ENCODE data around the gene ACY1.
A peak's percentile ranks its signal among the peaks of the same experiment; 100 is the strongest.
"Not testable (repeated sequence)": the region's sequence is repeated elsewhere in the genome, so short reads cannot be mapped to it uniquely, and the experiment has no call there.

Gene ACY1

DNA sequence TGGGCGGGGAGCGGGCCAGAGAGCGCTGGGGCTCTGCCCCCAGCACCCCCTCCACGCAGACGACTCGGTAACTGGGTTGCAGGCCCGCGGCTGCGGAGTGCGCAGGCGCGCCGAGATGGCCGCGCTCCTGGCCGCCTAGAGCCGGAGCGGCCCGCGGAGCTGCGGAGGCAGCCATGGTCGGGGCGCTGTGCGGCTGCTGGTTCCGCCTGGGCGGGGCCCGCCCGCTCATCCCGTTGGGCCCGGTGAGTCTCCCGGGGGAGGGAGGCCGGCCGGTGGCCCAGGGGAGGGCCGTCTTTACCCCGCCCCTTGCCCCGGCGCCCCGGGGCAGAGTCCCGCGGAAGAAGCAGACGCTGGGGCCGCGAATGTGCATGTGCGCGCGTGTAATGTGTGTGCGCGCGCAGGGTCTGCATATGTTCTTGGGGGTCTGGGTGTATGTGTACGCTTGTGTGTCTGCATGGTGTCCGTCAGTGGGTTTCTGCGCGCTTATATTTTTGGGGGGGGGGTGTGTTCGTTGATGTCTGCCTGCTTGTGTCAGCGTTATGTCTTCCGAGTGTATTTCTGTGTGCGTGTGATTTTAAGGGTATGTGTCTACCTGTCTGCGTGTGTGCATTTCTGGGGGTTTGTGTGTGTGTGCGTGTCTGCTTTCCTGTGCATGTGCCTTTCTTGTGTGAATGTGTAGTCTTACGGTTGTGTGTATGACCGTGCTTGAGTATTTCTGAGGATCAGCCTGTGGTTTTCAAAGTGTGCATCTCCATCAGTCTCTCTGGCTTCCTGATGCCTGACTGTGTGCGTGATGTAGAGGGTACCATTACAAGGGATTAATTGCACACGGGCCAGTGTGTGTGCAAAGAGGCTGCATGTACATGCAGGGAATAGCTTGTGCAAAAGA, 8.1 kb upstream of the ACY1 start, which contains the start of gene ABHD14A:
Gene ABHD14A (plus strand): TSS at position 102 of the 889 bp plus-strand sequence. CDS start 72 bp downstream, at position 174.
- in situ Hi-C loops (cut with HindIII; ENCODE audit: low pct_ligation_motif_present, low pct_unique_long_range_greater_than_20kb, low sequenced_read_pairs) = no loop called here
- peak; percentile 74 for DNase-seq

DNA sequence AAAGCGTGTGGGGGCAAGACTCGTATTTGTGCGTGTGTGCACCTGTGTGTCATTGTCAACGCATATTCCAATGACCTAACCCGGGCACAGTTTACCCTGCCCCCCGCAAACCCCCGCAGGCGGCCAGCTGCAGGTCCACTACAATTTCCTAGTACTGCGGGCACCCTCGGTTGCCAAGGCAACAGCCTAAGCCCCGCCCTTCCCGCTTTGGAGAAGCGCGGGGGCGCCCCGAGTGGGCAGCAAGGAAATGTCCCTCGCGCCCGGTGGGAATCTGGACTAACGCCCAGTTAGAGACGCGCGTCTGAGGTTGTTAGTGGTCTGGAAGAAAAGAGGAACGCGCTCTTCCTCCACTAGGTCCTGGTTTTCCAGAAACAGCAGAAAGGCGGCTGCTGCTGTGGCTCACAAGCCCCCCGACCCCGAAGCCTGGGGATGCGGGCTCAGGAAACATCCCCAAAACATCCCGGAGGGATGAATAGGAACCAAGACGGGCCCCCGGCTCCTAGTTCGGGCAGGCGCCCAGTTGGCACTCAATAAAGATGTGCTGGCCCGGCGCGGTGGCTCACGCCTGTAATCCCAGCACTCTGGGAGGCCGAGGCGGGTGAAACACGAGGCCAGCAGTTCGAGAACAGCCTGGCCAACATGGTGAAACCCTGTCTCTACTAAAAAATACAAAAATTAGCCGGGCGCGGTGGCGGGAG, 7.3 kb upstream of the ACY1 start:
- DNase-seq = peak; percentile 54
- in situ Hi-C loops (cut with HindIII; ENCODE audit: low pct_ligation_motif_present, low pct_unique_long_range_greater_than_20kb, low sequenced_read_pairs) = no loop called here

DNA sequence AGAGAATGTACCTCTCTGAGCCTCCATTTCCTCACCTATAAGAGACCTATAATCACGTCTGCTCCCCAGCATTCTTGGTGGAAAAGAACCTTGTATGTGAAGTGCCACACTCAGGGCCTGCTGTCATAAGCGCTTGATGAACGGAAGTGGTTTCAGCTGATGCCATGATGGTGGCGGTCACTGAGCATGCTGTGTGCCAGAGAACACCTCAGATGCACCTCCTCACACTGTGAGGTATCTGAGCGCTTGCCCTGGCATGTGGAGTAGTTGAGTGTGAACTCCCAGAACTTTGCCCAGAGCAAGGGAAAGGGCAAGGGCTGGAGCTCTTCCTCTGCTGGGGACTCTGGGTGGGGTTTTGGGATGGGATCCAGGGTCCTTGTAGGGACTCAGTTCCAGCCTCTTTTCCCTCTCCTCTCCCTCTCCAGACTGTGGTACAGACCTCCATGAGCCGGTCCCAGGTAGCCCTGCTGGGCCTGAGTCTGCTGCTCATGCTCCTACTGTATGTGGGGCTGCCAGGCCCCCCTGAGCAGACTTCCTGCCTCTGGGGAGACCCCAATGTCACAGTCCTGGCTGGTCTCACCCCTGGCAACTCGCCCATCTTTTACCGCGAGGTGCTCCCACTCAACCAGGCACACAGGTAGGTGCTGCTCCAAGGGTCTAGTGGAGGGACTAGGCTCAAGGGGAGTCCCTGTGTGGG, 5.7 kb upstream of the ACY1 start:
- in situ Hi-C loops (cut with HindIII; ENCODE audit: low pct_ligation_motif_present, low pct_unique_long_range_greater_than_20kb, low sequenced_read_pairs) = no loop called here

DNA sequence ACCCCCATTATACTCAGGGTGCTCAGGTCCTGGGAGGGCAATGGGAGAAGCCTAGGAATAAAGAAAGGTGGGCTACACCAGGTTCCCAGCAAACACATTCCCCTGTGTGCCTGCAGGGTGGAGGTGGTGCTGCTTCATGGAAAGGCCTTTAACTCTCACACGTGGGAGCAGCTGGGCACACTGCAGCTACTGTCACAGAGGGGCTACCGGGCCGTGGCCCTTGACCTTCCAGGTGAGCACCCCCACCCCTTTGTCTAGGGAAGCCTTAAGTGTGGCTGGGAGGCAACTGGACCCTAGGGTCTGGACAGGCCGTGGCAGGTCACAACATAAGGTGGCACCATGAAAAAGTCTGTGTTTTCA, 5.2 kb upstream of the ACY1 start:
- no peak for DNase-seq
- in situ Hi-C loops (cut with HindIII; ENCODE audit: low pct_ligation_motif_present, low pct_unique_long_range_greater_than_20kb, low sequenced_read_pairs) = no loop called here

More for the DNA sequence above, 5.7 kb upstream of the ACY1 start:
- no peak for DNase-seq

DNA sequence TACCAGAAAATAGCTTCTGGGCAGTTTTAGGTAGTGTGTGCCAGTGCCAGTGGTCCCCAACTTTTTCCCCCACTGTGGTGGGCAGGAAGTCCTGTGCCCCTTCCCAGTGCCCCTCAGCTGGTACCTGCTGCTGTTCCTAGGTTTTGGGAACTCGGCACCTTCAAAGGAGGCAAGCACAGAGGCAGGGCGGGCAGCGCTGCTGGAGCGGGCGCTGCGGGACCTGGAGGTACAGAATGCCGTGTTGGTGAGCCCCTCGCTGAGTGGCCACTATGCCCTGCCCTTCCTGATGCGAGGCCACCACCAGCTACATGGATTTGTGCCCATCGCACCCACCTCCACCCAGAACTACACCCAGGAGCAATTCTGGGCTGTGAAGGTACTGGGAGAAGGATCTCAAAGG, 3.1 kb upstream of the ACY1 start:
- no peak for DNase-seq
- in situ Hi-C loops (cut with HindIII; ENCODE audit: low pct_ligation_motif_present, low pct_unique_long_range_greater_than_20kb, low sequenced_read_pairs) = no loop called here

DNA sequence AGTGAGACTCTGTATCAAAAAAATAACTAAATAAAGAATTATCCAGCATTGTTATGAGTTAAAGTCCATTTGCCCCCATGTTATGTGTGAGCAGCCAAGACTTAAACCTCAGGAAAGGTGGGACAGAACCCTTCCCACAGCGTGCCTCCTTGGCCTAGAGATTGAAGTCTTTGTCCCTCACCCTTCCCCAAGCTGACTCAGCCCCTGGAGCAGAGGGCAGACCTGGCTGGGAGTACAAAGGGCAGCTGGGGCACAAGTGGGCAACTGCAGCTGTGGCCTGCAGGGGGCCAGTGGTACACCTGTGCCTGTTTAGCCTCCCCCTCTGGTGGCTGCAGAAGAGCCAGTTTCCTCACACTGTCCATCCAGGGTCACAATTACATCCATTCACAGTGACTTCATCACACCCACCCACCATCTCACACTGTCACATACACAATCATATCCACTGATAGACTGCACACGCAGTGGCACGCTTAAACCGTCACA, 940 bp upstream of the ACY1 start:
- in situ Hi-C loops (cut with HindIII; ENCODE audit: low pct_ligation_motif_present, low pct_unique_long_range_greater_than_20kb, low sequenced_read_pairs) = no loop called here
- peak; percentile 78 for DNase-seq

DNA sequence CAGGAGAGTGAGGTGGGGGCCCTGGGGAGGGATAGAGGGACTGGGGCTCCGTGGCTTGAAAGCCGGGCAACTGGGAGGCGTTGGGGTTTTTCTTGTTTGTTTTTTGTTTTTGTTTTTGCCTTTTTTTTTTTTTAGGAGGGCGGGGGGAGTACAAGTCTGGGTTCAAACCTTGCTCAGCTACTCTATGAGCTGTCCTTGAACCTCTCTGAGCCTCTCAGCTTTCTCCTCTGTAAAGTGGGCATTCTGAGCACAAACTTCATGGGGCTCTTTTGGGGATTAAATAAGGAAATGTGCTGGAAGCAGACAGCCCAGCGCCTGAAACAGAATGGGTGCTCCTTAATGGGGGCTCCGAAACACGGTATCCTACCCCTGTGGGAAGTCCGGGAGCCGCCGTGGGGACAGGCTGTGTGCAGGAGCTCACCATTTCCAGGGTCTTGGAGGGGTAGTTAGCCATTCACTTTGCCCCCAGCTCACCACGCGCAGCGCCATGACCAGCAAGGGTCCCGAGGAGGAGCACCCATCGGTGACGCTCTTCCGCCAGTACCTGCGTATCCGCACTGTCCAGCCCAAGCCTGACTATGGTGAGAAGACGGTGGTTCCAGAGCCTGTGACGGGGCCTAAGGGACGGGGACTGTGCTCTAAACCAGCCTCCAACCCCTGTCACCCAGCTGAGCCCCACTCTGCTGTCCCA, 388 bp downstream of the ACY1 start:
- DNase-seq = no peak
- in situ Hi-C loops (cut with HindIII; ENCODE audit: low pct_ligation_motif_present, low pct_unique_long_range_greater_than_20kb, low sequenced_read_pairs) = no loop called here

DNA sequence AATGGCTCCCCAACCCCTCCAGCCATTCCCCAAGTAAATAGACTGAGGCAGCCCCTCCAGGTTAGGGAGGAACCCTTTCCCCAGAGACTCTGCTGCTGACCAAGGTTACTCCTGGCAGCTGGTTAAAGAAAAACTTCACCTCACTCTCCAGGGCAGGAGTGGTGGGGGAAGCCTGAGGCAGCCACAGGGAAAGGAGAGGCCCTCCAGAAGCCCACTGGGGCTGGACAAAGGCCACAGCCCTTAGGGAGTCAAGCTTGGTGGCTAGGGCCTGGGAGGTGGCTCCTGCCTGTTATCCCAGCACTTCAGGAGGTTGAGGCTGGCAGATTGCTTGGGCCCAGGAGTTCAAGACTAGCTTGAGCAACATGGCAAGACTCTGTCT, 923 bp downstream of the ACY1 start:
- DNase-seq = no peak
- in situ Hi-C loops (cut with HindIII; ENCODE audit: low pct_ligation_motif_present, low pct_unique_long_range_greater_than_20kb, low sequenced_read_pairs) = no loop called here

DNA sequence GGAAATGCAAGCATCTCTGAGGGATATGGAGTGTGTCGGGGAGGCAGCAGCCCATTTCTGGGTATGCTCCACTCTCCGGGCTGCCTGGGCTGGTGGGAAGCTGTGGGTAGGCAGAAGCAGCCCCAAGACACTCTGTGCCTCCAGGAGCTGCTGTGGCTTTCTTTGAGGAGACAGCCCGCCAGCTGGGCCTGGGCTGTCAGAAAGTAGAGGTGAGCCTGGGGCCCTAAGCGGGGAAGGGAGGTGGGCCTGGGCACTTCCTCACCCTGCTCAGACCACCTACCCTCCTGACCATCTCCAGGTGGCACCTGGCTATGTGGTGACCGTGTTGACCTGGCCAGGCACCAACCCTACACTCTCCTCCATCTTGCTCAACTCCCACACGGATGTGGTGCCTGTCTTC, 1.7 kb downstream of the ACY1 start:
- DNase-seq = no peak
- in situ Hi-C loops (cut with HindIII; ENCODE audit: low pct_ligation_motif_present, low pct_unique_long_range_greater_than_20kb, low sequenced_read_pairs) = no loop called here

DNA sequence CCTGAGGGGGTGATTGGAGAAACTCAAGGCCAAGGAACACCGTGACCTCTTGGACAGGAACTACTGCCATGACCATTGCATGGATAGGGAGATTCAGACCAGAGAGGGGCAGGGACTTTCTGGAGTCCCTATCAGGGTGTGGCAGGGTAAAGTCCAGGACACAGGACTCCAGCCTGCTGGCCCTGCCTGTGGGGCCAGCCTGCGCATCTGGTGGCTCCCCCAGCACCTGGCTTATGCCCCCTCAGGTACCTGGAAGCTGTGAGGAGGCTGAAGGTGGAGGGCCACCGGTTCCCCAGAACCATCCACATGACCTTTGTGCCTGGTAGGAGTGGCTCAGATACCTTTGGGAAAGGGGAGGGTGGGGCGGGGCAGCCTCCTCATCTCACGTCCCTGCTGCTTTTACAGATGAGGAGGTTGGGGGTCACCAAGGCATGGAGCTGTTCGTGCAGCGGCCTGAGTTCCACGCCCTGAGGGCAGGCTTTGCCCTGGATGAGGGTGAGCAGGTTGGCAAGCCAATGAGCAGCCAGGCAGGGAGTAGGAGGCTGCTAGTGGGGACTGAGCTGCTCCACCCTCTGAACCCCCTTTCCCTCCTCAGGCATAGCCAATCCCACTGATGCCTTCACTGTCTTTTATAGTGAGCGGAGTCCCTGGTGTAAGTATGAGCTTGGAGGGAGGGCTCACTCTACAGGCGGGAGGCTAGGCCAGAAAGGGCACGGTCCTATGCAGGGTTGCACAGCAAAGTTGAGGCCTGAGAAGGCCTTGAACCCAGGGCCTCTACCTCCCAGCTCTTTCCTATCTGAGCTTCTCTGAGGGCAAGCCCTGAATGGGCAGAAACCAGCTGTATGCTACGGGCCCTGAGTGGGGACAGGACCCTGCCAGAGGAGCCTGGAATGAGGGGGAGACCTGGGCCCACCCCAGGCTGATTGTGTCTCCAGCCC, 2.9 kb downstream of the ACY1 start:
- in situ Hi-C loops (cut with HindIII; ENCODE audit: low pct_ligation_motif_present, low pct_unique_long_range_greater_than_20kb, low sequenced_read_pairs) = no loop called here
- no peak for DNase-seq

DNA sequence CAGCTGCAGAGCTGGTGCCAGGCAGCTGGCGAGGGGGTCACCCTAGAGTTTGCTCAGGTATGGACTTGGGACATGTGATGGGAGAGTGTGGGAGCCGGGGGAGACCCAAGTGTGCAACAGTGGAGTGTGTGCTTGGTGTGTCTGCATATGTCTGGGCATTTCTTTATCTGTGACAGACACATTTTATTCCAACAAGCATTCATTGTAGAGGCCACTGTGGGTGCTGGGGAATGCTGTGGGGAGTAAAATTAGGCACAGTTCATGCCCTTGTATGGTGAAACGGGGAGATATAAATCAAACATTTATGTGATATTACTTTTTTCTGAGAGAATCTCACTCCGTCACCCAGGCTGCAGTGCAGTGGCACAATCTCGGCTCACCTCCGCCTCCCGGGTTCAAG, 4.2 kb downstream of the ACY1 start:
- no peak for DNase-seq
- in situ Hi-C loops (cut with HindIII; ENCODE audit: low pct_ligation_motif_present, low pct_unique_long_range_greater_than_20kb, low sequenced_read_pairs) = no loop called here

DNA sequence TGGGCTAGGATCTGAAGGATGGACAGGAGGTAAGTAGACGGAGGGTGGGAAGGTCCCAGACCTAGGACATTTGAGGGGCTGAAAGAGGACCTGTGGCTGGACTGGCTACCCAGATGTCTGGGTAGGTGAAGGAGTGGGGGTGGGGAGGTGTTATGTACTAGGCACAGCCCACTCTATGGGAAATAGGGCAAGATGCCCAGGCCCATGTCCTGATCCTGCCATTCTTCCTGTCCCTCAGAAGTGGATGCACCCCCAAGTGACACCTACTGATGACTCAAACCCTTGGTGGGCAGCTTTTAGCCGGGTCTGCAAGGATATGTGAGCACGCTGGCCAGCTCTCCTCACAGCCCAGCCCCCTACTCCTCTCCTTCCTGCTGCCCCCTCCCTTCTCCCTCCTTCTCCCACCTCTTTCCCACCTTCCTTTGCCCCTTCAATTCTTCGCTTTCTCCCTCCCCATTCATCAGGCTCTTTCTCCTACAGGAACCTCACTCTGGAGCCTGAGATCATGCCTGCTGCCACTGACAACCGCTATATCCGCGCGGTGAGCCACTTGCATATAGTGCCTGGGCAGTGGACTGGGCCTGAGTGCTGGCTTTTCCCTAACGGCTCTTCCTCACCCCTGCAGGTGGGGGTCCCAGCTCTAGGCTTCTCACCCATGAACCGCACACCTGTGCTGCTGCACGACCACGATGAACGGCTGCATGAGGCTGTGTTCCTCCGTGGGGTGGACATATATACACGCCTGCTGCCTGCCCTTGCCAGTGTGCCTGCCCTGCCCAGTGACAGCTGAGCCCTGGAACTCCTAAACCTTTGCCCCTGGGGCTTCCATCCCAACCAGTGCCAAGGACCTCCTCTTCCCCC, 5.2 kb downstream of the ACY1 start:
- in situ Hi-C loops (cut with HindIII; ENCODE audit: low pct_ligation_motif_present, low pct_unique_long_range_greater_than_20kb, low sequenced_read_pairs) = no loop called here
- DNase-seq = no peak

DNA sequence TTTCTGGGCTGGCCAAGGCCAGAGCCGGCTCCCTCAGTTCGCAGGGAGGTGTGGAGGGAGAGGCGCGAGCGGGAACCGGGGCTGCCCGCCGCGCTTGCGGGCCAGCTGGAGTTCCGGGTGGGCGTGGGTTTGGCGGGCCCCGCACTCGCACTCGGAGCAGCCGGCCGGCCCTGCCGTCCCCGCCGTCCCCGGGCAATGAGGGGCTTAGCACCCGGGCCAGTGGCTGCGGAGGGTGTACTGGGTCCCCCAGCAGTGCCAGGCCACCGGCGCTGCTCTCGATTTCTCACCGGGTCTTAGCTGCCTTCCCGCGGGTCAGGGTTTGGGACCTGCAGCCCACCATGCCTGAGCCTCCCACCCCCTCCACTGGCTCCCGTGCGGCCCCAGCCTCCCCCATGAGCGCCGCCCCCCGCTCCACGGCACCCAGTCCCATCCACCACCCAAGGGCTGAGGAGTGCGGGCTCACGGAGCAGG, 7.2 kb downstream of the ACY1 start:
- DNase-seq; in situ Hi-C loops (cut with HindIII; ENCODE audit: low pct_ligation_motif_present, low pct_unique_long_range_greater_than_20kb, low sequenced_read_pairs): not testable (repeated sequence)

DNA sequence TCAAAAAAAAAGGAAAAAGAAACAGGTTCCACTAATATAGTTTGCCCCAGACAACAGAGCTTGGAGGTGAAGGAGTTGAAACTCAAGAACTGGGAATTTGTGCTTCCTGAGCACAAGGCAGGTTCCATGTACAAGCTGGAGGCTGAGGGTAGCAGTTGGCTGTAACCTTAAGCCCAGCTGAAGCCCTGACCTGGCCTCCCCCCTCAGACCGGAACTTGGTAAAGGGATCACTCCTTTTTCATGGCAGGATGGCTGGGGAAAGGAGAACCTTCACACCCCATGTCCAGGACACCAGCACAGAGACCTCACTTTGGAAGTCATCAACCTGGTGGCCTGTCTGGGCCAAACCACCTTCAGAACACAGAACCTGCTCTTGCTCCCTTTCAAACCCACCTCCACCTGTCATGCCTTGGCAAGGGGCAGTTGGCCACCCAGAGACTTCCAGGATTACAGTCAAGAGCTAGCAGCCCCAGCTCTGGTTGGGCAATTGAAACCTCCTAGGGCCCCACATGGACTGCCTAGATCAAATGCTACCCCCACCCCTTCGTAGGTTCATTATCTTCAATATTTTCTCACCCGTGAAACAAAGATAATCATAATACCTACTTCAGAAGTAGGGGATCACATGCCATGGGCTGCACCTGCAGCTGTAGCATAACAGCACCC, 8.8 kb downstream of the ACY1 start:
- in situ Hi-C loops (cut with HindIII; ENCODE audit: low pct_ligation_motif_present, low pct_unique_long_range_greater_than_20kb, low sequenced_read_pairs) = no loop called here
- no peak for DNase-seq

DNA sequence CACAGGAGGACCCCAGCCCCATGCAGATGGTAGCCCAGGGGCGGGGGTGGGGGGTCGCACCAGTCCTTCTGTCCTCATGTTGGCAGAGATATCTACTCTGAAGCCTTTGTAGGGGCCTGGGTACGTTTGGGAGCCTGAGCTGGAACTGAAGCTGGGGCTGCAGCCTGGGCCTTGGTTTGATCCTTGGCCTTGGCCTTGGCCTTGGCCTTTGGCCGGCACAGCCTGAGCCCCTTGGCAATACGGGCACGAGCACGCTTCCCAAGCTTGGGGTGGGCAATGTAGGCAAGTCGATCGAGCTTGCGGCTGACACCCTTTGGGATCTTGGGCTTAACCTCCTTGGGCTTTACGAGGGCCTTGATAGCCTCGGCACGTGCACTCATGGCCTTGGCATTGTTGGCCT, 10.3 kb downstream of the ACY1 start:
- not testable (repeated sequence) for DNase-seq

DNA sequence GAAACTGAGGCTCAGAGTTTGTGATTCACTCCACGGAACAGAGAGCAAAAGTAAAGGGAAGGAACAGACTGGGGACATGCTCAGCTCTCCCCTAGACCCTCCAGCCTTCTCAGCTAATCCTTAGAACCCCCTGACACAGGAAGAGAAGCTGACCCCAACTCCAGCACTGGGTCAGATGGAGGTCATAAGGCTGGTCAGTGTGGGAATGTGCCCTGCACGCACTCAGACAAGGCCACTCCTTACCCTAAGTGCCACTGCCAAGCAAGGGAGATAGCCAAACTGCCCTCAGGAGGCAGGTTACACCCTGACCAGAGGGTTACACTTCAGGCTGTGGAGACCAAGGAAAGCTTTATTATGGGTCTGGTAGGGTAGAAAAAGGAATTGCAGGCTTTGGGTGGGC, 11.2 kb downstream of the ACY1 start:
- in situ Hi-C loops (cut with HindIII; ENCODE audit: low pct_ligation_motif_present, low pct_unique_long_range_greater_than_20kb, low sequenced_read_pairs) = no loop called here
- no peak for DNase-seq

More for the DNA sequence above, 10.3 kb downstream of the ACY1 start:
- in situ Hi-C loops (cut with HindIII; ENCODE audit: low pct_ligation_motif_present, low pct_unique_long_range_greater_than_20kb, low sequenced_read_pairs) = not testable (repeated sequence)
